H9 (cell line): ENCODE data around the gene RETSAT. TPM values are rescaled to one million over a fixed set of nuclear protein-coding genes. Genes with fewer than 3 reads are reported as not detected.

Source experiments
- DNase-seq: peaks from one replicate; pipeline ENCODE4 v3.0.0-alpha.2; 2017
- H2AFZ ChIP-seq: one replicate; pipeline ENCODE4 v1.6.1; 2013; ENCODE audit warnings: mild to moderate bottlenecking, low read length, control low read depth, moderate library complexity
- H2AK5ac ChIP-seq: 2 replicates; pipeline ENCODE4 v1.6.1; 2013; ENCODE audit warnings: low read length, control low read depth, mixed read lengths; ENCODE audit not compliant: insufficient read length
- H2BK120ac ChIP-seq: one replicate; pipeline ENCODE4 v1.6.1; 2013; ENCODE audit warnings: low read depth, mild to moderate bottlenecking, low read length, control low read depth, inconsistent platforms; ENCODE audit not compliant: poor library complexity, severe bottlenecking
- H2BK12ac ChIP-seq: 2 replicates; pipeline ENCODE4 v1.6.1; 2013; ENCODE audit warnings: low read length, control low read depth, mixed read lengths, low read depth; ENCODE audit not compliant: insufficient read length
- H2BK15ac ChIP-seq: 2 replicates; pipeline ENCODE4 v1.6.1; 2013; ENCODE audit warnings: low read depth, low read length, control low read depth
- H2BK20ac ChIP-seq: one replicate; pipeline ENCODE4 v1.6.1; 2013; ENCODE audit warnings: low read depth, mild to moderate bottlenecking, low read length, control low read depth, inconsistent platforms; ENCODE audit not compliant: poor library complexity, severe bottlenecking
- H2BK5ac ChIP-seq: 2 replicates; pipeline ENCODE4 v1.6.1; 2013; ENCODE audit warnings: low read length, control low read depth, mixed read lengths; ENCODE audit not compliant: insufficient read length
- H3K14ac ChIP-seq: 2 replicates; pipeline ENCODE4 v1.6.1; 2013; ENCODE audit warnings: low read length, control low read depth; ENCODE audit not compliant: insufficient read depth
- H3K18ac ChIP-seq: 2 replicates; pipeline ENCODE4 v1.6.1; 2013; ENCODE audit warnings: low read depth, mild to moderate bottlenecking, mixed read lengths, low read length, control low read depth; ENCODE audit not compliant: insufficient read length
- H3K23ac ChIP-seq: 2 replicates; pipeline ENCODE4 v1.6.1; 2013; ENCODE audit warnings: low read length, control low read depth, mixed read lengths, low read depth; ENCODE audit not compliant: insufficient read length
- H3K23me2 ChIP-seq: 2 replicates; pipeline ENCODE4 v1.6.1; 2013; ENCODE audit warnings: low read depth, mild to moderate bottlenecking, mixed read lengths, low read length, control low read depth; ENCODE audit not compliant: insufficient read length, poor library complexity, severe bottlenecking
- H3K27ac ChIP-seq: 2 replicates; pipeline ENCODE4 v1.5.1; 2013; ENCODE audit warnings: low read length, control low read depth, mixed read lengths, low read depth; ENCODE audit not compliant: insufficient read length
- H3K27me3 ChIP-seq: 2 replicates; pipeline ENCODE4 v1.6.1; 2013; ENCODE audit warnings: low read length, control low read depth, inconsistent platforms; ENCODE audit not compliant: insufficient read depth
- H3K4ac ChIP-seq: 2 replicates; pipeline ENCODE4 v1.6.1; 2013; ENCODE audit warnings: low read depth, mild to moderate bottlenecking, control low read depth, inconsistent platforms, low read length, moderate library complexity
- H3K4me1 ChIP-seq: 2 replicates; pipeline ENCODE4 v1.6.1; 2013; ENCODE audit warnings: low read length, control low read depth, inconsistent platforms; ENCODE audit not compliant: insufficient read depth
- H3K4me2 ChIP-seq: 2 replicates; pipeline ENCODE4 v1.6.1; 2013; ENCODE audit warnings: low read length, control low read depth, mixed read lengths; ENCODE audit not compliant: insufficient read length, insufficient read depth
- H3K56ac ChIP-seq: 2 replicates; pipeline ENCODE4 v1.6.1; 2013; ENCODE audit warnings: low read depth, mild to moderate bottlenecking, mixed read lengths, low read length, control low read depth; ENCODE audit not compliant: insufficient read length
- H3K79me1 ChIP-seq: 2 replicates; pipeline ENCODE4 v1.6.1; 2013; ENCODE audit warnings: low read depth, mild to moderate bottlenecking, moderate library complexity, low read length, control low read depth, inconsistent platforms; ENCODE audit not compliant: insufficient read depth, poor library complexity, severe bottlenecking
- H3K79me2 ChIP-seq: 2 replicates; pipeline ENCODE4 v1.6.1; 2013; ENCODE audit warnings: low read length, control low read depth, inconsistent platforms; ENCODE audit not compliant: insufficient read depth
- H3K9ac ChIP-seq: 2 replicates; pipeline ENCODE4 v1.6.1; 2013; ENCODE audit warnings: low read length, control low read depth, mixed read lengths; ENCODE audit not compliant: insufficient read length; ENCODE audit errors: extremely low read depth
- H3K9me3 ChIP-seq: one replicate; pipeline ENCODE4 v1.6.1; 2013; ENCODE audit warnings: low read depth, low read length, inconsistent platforms; ENCODE audit not compliant: control insufficient read depth
- H3T11ph ChIP-seq: one replicate; pipeline ENCODE4 v1.6.1; 2013; ENCODE audit warnings: mild to moderate bottlenecking, low read length, control low read depth, inconsistent platforms
- H4K20me1 ChIP-seq: one replicate; pipeline ENCODE4 v1.6.1; 2013; ENCODE audit not compliant: control insufficient read depth, insufficient read length, insufficient read depth
- H4K5ac ChIP-seq: 2 replicates; pipeline ENCODE4 v1.6.1; 2013; ENCODE audit warnings: low read depth, mild to moderate bottlenecking, mixed read lengths, low read length, control low read depth; ENCODE audit not compliant: insufficient read length
- H4K8ac ChIP-seq: replicated peaks from 2 replicates; pipeline ENCODE4 v1.6.1; 2013; ENCODE audit warnings: low read length, control low read depth, mixed read lengths, low read depth; ENCODE audit not compliant: insufficient read length
- H4K91ac ChIP-seq: 2 replicates; pipeline ENCODE4 v1.6.1; 2013; ENCODE audit warnings: low read depth, mild to moderate bottlenecking, moderate library complexity, mixed read lengths, low read length, control low read depth; ENCODE audit not compliant: insufficient read length
- H3K27ac Mint-ChIP-seq, 3 experiments: 2 replicates in 2 of 3; 3 replicates in 1 of 3; pipeline ENCODE4 v1.8.0; 2020 to 2021; ENCODE audit warnings: mixed read lengths in 3 of 3, mild to moderate bottlenecking in 1 of 3, moderate library complexity in 1 of 3
- H3K27me3 Mint-ChIP-seq: 2 replicates; pipeline ENCODE4 v1.8.0; 2021; ENCODE audit warnings: low read depth, mild to moderate bottlenecking, moderate library complexity, mixed read lengths
- H3K36me3 Mint-ChIP-seq, 3 experiments: 2 replicates in 2 of 3; 3 replicates in 1 of 3; pipeline ENCODE4 v1.8.0; 2020 to 2021; ENCODE audit warnings: low read depth in 3 of 3, mixed read lengths in 3 of 3; ENCODE audit not compliant: insufficient read depth in 1 of 3
- H3K4me1 Mint-ChIP-seq, 2 experiments: 2 replicates each; pipeline ENCODE4 v1.8.0; 2020; ENCODE audit warnings: mixed read lengths in 2 of 2
- H3K4me3 Mint-ChIP-seq, 2 experiments: 2 replicates in 1 of 2; 3 replicates in 1 of 2; pipeline ENCODE4 v1.8.0; 2020 to 2021; ENCODE audit warnings: mild to moderate bottlenecking in 2 of 2, mixed read lengths in 2 of 2, moderate library complexity in 1 of 2
- H3K9me3 Mint-ChIP-seq, 2 experiments: 2 replicates in 1 of 2; 3 replicates in 1 of 2; pipeline ENCODE4 v1.8.0; 2020; ENCODE audit warnings: mild to moderate bottlenecking in 2 of 2, mixed read lengths in 2 of 2, moderate library complexity in 1 of 2
- WGBS: extraction: QIAGEN DNeasy Blood & Tissue Kit; methylation state at CpG from one replicate; pipeline ENCODE4 v1.1.7; 2013; ENCODE audit warnings: missing lambda C conversion rate, low lambda C conversion rate, mixed read lengths; ENCODE audit not compliant: insufficient read length; ENCODE audit errors: extremely low coverage; 5-methylcytosine and 5-hydroxymethylcytosine counted together
- total RNA-seq: library from RNA; stranded (reverse); gene quantifications from 2 replicates; pipeline ENCODE4 v1.2.1, GENCODE V29; 2021
- TF ChIP-seq, protein P1 (sequence below): fragments of 200-600 bp; sonication (generic); conservative IDR thresholded peaks from 3 replicates; pipeline ENCODE4 v1.8.0; 2021; ENCODE audit warnings: antibody characterized with exemption, mild to moderate bottlenecking

The RETSAT gene
- total RNA-seq, 1 experiment from 2014 or later: 16.7 TPM

DNA sequence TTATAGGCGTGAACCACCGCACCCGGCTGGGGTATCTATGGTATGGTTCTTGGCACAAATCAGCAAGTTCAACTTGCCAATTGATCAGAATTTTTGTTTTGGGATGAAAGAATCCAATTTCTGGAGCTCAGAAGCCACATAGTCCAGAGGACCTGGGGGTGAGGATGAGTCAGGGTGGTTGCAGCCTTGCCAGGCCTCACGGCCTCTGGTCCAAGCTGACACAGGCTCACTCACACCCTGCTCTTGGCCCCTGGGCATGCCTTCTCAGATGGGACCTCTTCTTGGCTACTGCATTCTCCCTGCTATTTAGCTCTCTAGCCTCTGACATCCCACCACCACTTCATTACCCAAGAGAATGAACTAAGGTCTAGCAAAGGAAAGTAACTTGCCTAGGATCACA, 39.5 kb upstream of the RETSAT start:
- Histone ChIP-seq H2BK120ac (no peak overlapping the region), H3K14ac (no peak overlapping the region), H3K79me2 (no peaks in the 10 kb centered on the region), H3K27me3 (no peaks in the 10 kb centered on the region), H4K20me1 (no peaks in the 10 kb centered on the region), H3K4me2 (no peak overlapping the region), H3K4me1 (no peaks in the 10 kb centered on the region), H2BK12ac (no peak overlapping the region), H3K9me3 (no peaks in the 10 kb centered on the region), H2AK5ac (no peak overlapping the region), H3K23me2 (no peaks in the 10 kb centered on the region), H2AFZ (no peak overlapping the region), H3K18ac (no peak overlapping the region), H3K27ac (no peak overlapping the region), H3K4ac (no peak overlapping the region), H3K23ac (no peak overlapping the region), H4K5ac (no peak overlapping the region), H3T11ph (no peak overlapping the region), H2BK20ac (no peak overlapping the region), H2BK15ac (no peak overlapping the region), H3K79me1 (no peaks in the 10 kb centered on the region), H3K9ac (no peak overlapping the region), H4K8ac (no peak overlapping the region), H2BK5ac (no peak overlapping the region), H4K91ac (no peak overlapping the region), H3K56ac (no peak overlapping the region)
- DNase-seq: no peak
- no peak overlapping the region for H3K4me3 Mint-ChIP-seq
- no peak overlapping the region for H3K27ac Mint-ChIP-seq
- H3K36me3 Mint-ChIP-seq: peaks cover 0 to 9% (median 4%) of the 10 kb centered on the region in 3 experiments; a peak in 6 of 7 replicates
- peaks cover 21 to 22% of the 10 kb centered on the region in 2 experiments for H3K4me1 Mint-ChIP-seq
- TF ChIP-seq, protein P1, sequence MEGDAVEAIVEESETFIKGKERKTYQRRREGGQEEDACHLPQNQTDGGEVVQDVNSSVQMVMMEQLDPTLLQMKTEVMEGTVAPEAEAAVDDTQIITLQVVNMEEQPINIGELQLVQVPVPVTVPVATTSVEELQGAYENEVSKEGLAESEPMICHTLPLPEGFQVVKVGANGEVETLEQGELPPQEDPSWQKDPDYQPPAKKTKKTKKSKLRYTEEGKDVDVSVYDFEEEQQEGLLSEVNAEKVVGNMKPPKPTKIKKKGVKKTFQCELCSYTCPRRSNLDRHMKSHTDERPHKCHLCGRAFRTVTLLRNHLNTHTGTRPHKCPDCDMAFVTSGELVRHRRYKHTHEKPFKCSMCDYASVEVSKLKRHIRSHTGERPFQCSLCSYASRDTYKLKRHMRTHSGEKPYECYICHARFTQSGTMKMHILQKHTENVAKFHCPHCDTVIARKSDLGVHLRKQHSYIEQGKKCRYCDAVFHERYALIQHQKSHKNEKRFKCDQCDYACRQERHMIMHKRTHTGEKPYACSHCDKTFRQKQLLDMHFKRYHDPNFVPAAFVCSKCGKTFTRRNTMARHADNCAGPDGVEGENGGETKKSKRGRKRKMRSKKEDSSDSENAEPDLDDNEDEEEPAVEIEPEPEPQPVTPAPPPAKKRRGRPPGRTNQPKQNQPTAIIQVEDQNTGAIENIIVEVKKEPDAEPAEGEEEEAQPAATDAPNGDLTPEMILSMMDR: no peak
- H3K9me3 Mint-ChIP-seq: no peaks in the 10 kb centered on the region
- no CpG with 5 or more reads among the region's 4 CpGs for WGBS
- H3K27me3 Mint-ChIP-seq: no peaks in the 10 kb centered on the region
